Spleen (tissue), 13 donors: ENCODE data around the gene SULT1C4. TPM values are rescaled to one million over a fixed set of nuclear protein-coding genes. Genes with fewer than 3 reads are reported as not detected.

Experiments
- DNase-seq: peaks from one replicate; pipeline ENCODE4 v3.0.0-alpha.2; 2020
- H3K27ac ChIP-seq, 8 donors: fragments of 200-600 bp; sonication (generic) in 7 of 8; 1 replicate in 4 of 8; 2 replicates in 4 of 8; pipeline versions ENCODE4 v1.5.0 to v1.8.0; 2016 to 2021; ENCODE audit warnings: inconsistent platforms in 4 of 8, mild to moderate bottlenecking in 4 of 8, moderate library complexity in 1 of 8
- H3K27me3 ChIP-seq, 7 donors: fragments of 200-600 bp; sonication (generic) in 6 of 7; replicated peaks in 1 of 7; 1 replicate in 4 of 7; 2 replicates in 3 of 7; pipeline versions ENCODE4 v1.5.0 to v1.8.0; 2016 to 2021; ENCODE audit warnings: inconsistent platforms in 3 of 7, mild to moderate bottlenecking in 1 of 7
- H3K36me3 ChIP-seq, 6 donors: fragments of 200-600 bp; sonication (generic) in 5 of 6; 1 replicate in 4 of 6; 2 replicates in 2 of 6; pipeline versions ENCODE4 v1.5.0 to v1.8.0; 2016 to 2021; ENCODE audit warnings: inconsistent platforms in 2 of 6
- H3K4me1 ChIP-seq, 6 donors: fragments of 200-600 bp; sonication (generic) in 5 of 6; 1 replicate in 3 of 6; 2 replicates in 3 of 6; pipeline versions ENCODE4 v1.5.0 to v1.8.0; 2016 to 2021; ENCODE audit warnings: inconsistent platforms in 3 of 6
- H3K4me3 ChIP-seq, 8 donors: fragments of 200-600 bp; sonication (generic) in 7 of 8; 1 replicate in 4 of 8; 2 replicates in 4 of 8; pipeline versions ENCODE4 v1.5.0 to v1.8.0; 2016 to 2021; ENCODE audit warnings: inconsistent platforms in 4 of 8, mild to moderate bottlenecking in 4 of 8, moderate library complexity in 2 of 8
- H3K9me3 ChIP-seq, 8 donors: fragments of 200-600 bp; sonication (generic) in 7 of 8; 1 replicate in 4 of 8; 2 replicates in 4 of 8; pipeline versions ENCODE4 v1.5.0 to v1.8.0; 2016 to 2021; ENCODE audit warnings: inconsistent platforms in 4 of 8
- CTCF ChIP-seq, 11 experiments: fragments of 200-600 bp in 7 of 11; fragments of 450-650 bp in 4 of 11; sonication (generic) in 4 of 11; IDR thresholded peaks in 8 of 11; conservative IDR thresholded peaks in 3 of 11; 1 replicate in 7 of 11; 2 replicates in 4 of 11; pipeline versions ENCODE4 v1.4.0 to v1.8.0; 2016 to 2021; ENCODE audit warnings: antibody characterized with exemption in 11 of 11, inconsistent platforms in 4 of 11, mild to moderate bottlenecking in 1 of 11
- POLR2A ChIP-seq, 3 donors: fragments of 450-650 bp; IDR thresholded peaks; one replicate each; pipeline ENCODE4 v1.5.1; 2017; ENCODE audit warnings: antibody characterized with exemption in 3 of 3, mild to moderate bottlenecking in 1 of 3
- POLR2AphosphoS5 ChIP-seq, 3 donors: sonication (generic); formaldehyde crosslinking; IDR thresholded peaks; one replicate each; pipeline ENCODE4 v1.5.1; 2017; ENCODE audit warnings: antibody characterized with exemption in 3 of 3
- WGBS, 5 donors: extraction: QIAGEN DNeasy Blood & Tissue Kit in 3 of 5; methylation state at CpG; one replicate each; pipeline versions ENCODE4 v1.1.5 to v1.1.7; 2013 to 2018; 5-methylcytosine and 5-hydroxymethylcytosine counted together
- intact Hi-C: fragments of 100-400 bp; cut with DNase I; formaldehyde crosslinking; loops from one replicate; pipeline ENCODE4 v1.15.0; 2023; ENCODE audit warnings: low total_unique reads
- long read RNA-seq, 2 donors: transcript quantifications; one replicate each; lab custom pipeline, GENCODE V29; 2026
- polyA plus RNA-seq, 3 donors: library from polyadenylated mRNA; stranded (reverse); fragments of 200-250 nt; gene quantifications; one replicate each; pipeline ENCODE4 v1.2.1, GENCODE V29; 2013
- total RNA-seq, 7 donors: library from RNA; depleted of rRNA in 3 of 7; stranded (reverse); fragments of >200 nt in 3 of 7; fragmentation: NEBNext Ultra II Directional in 4 of 7; extraction: Animal tissue kit (Norgen Biotek cat#: 25700) in 4 of 7; gene quantifications; one replicate each; pipeline versions ENCODE4 v1.1.0 to v1.2.1, GENCODE V29; 2016 to 2021
- donor health status: healthy with polysubstance abuse.
- donor health status: DM: no; HTN: no; CAD: no; lungs with moderate emphysema.
- donor health status: DM: no; HTN: no; CAD: no.
- donor health status: Bipolar disorder and iron deficiency.
- donor health status: healthy.
- donor health status: DM: no; HTN: no; CAD: no.
- donor health status: DM: yes; HTN: yes; CAD: no.

SULT1C4 gene
- 1 to 10 TPM in 2 of 7 donors, under 1 TPM in 5; 0.51 to 4.5 (median 0.69) TPM for total RNA-seq
- under 1 TPM; 0.09 to 0.30 (median 0.26) TPM for polyA plus RNA-seq
- long read RNA-seq, donor 1, transcript SULT1C4-202 (5 exons, 1,045 nt): major isoform, 8 of 11 reads
- long read RNA-seq, donor 1, partial matches to known transcripts: 0 of 11 reads
- long read RNA-seq, donor 1, other reads (novel, unspliced or antisense): 0 of 11 reads
- long read RNA-seq, donor 2, partial matches to known transcripts: 16 of 19 reads
- long read RNA-seq, donor 2, other reads (novel, unspliced or antisense): 0 of 19 reads

GRCh38 chr2:108377815-108378630 lies at the start of gene SULT1C4:
Gene SULT1C4, plus strand, starts transcription at chr2:108377954. Its CDS starts 384 bp downstream, at chr2:108378338.
- Histone ChIP-seq H3K4me1 (peaks cover 0 to 17% (median 2%) of the 10 kb centered on the region in 6 donors), H3K27ac (peak within 1 kb of the TSS in 2 of 8 donors; percentile 14 to 32), H3K9me3 (no peaks in the 10 kb centered on the region), H3K27me3 (peaks cover 0 to 9% (median 0%) of the 10 kb centered on the region in 7 donors), H3K36me3 (no peaks in the 10 kb centered on the region), H3K4me3 (peak within 1 kb of the TSS in 3 of 8 donors; percentile 6 to 36 (median 29))
- intact Hi-C loops: no loop called here
- peak; percentile 72 for DNase-seq
- TF ChIP-seq POLR2A (IDR thresholded peaks at IDR 0.05): no peak
- TF ChIP-seq CTCF (IDR thresholded peaks at IDR 0.05 in 8 of 11, conservative IDR thresholded peaks at IDR 0.05 in 3 of 11): no peak
- TF ChIP-seq POLR2AphosphoS5 (IDR thresholded peaks at IDR 0.05): no peak
- WGBS, 5 donors: 11 to 22% (median 15%) methylated on average over 11 to 13 of the region's 13 CpGs

- Histone ChIP-seq H3K4me3 (no peak overlapping the region), H3K4me1 (no peaks in the 10 kb centered on the region), H3K36me3 (no peaks in the 10 kb centered on the region), H3K9me3 (peaks cover 0 to 4% (median 0%) of the 10 kb centered on the region in 8 donors), H3K27ac (no peak overlapping the region), H3K27me3 (peaks cover 0 to 8% (median 0%) of the 10 kb centered on the region in 7 donors)
- DNase-seq: no peak
- intact Hi-C loops: no loop called here
- WGBS, 5 donors: 84 to 97% (median 91%) methylated on average over 2 of the region's 2 CpGs
- TF ChIP-seq POLR2A (IDR thresholded peaks at IDR 0.05) (no peak), POLR2AphosphoS5 (IDR thresholded peaks at IDR 0.05) (no peak), CTCF (IDR thresholded peaks at IDR 0.05 in 8 of 11, conservative IDR thresholded peaks at IDR 0.05 in 3 of 11) (no peak)
Observed at GRCh38 chr2:108329771-108330170, 48.0 kb upstream of the SULT1C4 start.

GRCh38 chr2:108330979-108331378 lies 46.8 kb upstream of the SULT1C4 start:
- intact Hi-C loops: no loop called here
- Histone ChIP-seq H3K27ac (no peak overlapping the region), H3K4me3 (no peak overlapping the region), H3K4me1 (no peaks in the 10 kb centered on the region), H3K36me3 (no peaks in the 10 kb centered on the region), H3K27me3 (peaks cover 0 to 5% (median 0%) of the 10 kb centered on the region in 7 donors), H3K9me3 (peaks cover 0 to 4% (median 0%) of the 10 kb centered on the region in 8 donors)
- WGBS, 5 donors: 11 to 14% (median 12%) methylated on average over 3 of the region's 3 CpGs
- DNase-seq: no peak
- TF ChIP-seq POLR2AphosphoS5 (IDR thresholded peaks at IDR 0.05) (no peak), POLR2A (IDR thresholded peaks at IDR 0.05) (no peak), CTCF (IDR thresholded peaks at IDR 0.05 in 8 of 11, conservative IDR thresholded peaks at IDR 0.05 in 3 of 11) (no peak)

GRCh38 chr2:108345951-108346350 lies 31.8 kb upstream of the SULT1C4 start:
- intact Hi-C loops: no loop called here
- H3K27ac ChIP-seq: no peak overlapping the region
- H3K4me3 ChIP-seq: no peak overlapping the region
- 26 to 49% (median 39%) methylated on average over 3 of the region's 3 CpGs for WGBS, 5 donors
- peaks cover 0 to 40% (median 0%) of the 10 kb centered on the region in 7 donors for H3K27me3 ChIP-seq
- H3K4me1 ChIP-seq: no peaks in the 10 kb centered on the region
- DNase-seq: no peak
- no peaks in the 10 kb centered on the region for H3K9me3 ChIP-seq
- TF ChIP-seq POLR2A (IDR thresholded peaks at IDR 0.05): no peak
- TF ChIP-seq POLR2AphosphoS5 (IDR thresholded peaks at IDR 0.05): no peak
- no peak for TF ChIP-seq CTCF (IDR thresholded peaks at IDR 0.05 in 8 of 11, conservative IDR thresholded peaks at IDR 0.05 in 3 of 11)
- H3K36me3 ChIP-seq: no peaks in the 10 kb centered on the region
